GM21515 (cell line): ENCODE measurements around the gene NKTR.

Source experiments
- ATAC-seq: cut with Tn5 transposase; IDR thresholded peaks from one replicate; pipeline ENCODE4 v1.9.1; 2021; ENCODE audit not compliant: unreplicated experiment

NKTR gene

GRCh38 chr3:42675909-42676308, 75.4 kb downstream of the NKTR start:
- no peak for ATAC-seq

GRCh38 chr3:42678447-42678846, 78.0 kb downstream of the NKTR start:
- no peak for ATAC-seq

- no peak for ATAC-seq
These were observed 79.8 kb downstream of the NKTR start for GRCh38 chr3:42680271-42680670.

GRCh38 chr3:42680806-42681205, 80.3 kb downstream of the NKTR start:
- ATAC-seq, result no peak

GRCh38 chr3:42681361-42682038, 81.0 kb downstream of the NKTR start:
- no peak for ATAC-seq

- ATAC-seq, result no peak
These were observed 82.0 kb downstream of the NKTR start for GRCh38 chr3:42682301-42683070.

GRCh38 chr3:42683875-42684598, 83.6 kb downstream of the NKTR start:
- no peak for ATAC-seq

GRCh38 chr3:42684632-42685362, 84.3 kb downstream of the NKTR start:
- no peak for ATAC-seq

- ATAC-seq, result no peak
These were observed 84.9 kb downstream of the NKTR start, which contains the start of gene KLHL40 for GRCh38 chr3:42685363-42685881. Gene KLHL40, plus strand, starts transcription at chr3:42685537. Its CDS starts 82 bp downstream, at chr3:42685619.

GRCh38 chr3:42685891-42686820, 85.7 kb downstream of the NKTR start:
- no peak for ATAC-seq

- no peak for ATAC-seq
These were observed 86.6 kb downstream of the NKTR start for GRCh38 chr3:42686832-42687650.

GRCh38 chr3:42688016-42688415, 87.5 kb downstream of the NKTR start:
- ATAC-seq, result no peak

- ATAC-seq, result no peak
These were observed 88.3 kb downstream of the NKTR start for GRCh38 chr3:42688487-42689420.

GRCh38 chr3:42689421-42690014, 89.0 kb downstream of the NKTR start:
- no peak for ATAC-seq

GRCh38 chr3:42690191-42690590, 89.7 kb downstream of the NKTR start:
- ATAC-seq, result no peak

- no peak for ATAC-seq
These were observed 90.5 kb downstream of the NKTR start for GRCh38 chr3:42690766-42691680.
